ENCODE results near the gene PRR18. TPM values are rescaled to one million over a fixed set of nuclear protein-coding genes. Genes with fewer than 3 reads are reported as not detected.

PRR18 gene
- total and polyA plus RNA-seq, 2 of the 13 experiments (the other 11 are each of a cell fraction or from before 2014, with no cell fraction given) = 0.04 TPM

- H3K9me3 ChIP-seq (ENCODE audit: low read length) = no peaks in the 10 kb centered on the region
- POLR2A ChIA-PET = no interaction called here
- no peak overlapping the region for H3K4me2 ChIP-seq (ENCODE audit: low read depth, low read length)
- no peak overlapping the region for H3K9ac ChIP-seq (ENCODE audit: insufficient read depth, low read depth, low read length)
- H3K4me1 ChIP-seq (ENCODE audit: insufficient read depth, low read length) = no peaks in the 10 kb centered on the region
- TF ChIP-seq, protein P1, sequence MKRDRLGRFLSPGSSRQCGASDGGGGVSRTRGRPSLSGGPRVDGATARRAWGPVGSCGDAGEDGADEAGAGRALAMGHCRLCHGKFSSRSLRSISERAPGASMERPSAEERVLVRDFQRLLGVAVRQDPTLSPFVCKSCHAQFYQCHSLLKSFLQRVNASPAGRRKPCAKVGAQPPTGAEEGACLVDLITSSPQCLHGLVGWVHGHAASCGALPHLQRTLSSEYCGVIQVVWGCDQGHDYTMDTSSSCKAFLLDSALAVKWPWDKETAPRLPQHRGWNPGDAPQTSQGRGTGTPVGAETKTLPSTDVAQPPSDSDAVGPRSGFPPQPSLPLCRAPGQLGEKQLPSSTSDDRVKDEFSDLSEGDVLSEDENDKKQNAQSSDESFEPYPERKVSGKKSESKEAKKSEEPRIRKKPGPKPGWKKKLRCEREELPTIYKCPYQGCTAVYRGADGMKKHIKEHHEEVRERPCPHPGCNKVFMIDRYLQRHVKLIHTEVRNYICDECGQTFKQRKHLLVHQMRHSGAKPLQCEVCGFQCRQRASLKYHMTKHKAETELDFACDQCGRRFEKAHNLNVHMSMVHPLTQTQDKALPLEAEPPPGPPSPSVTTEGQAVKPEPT (CRISPR knock-in tag; IDR thresholded peaks at IDR 0.05; ENCODE audit: low read depth) = no peak
- TF ChIP-seq CEBPB (IDR thresholded peaks at IDR 0.05; ENCODE audit: borderline replicate concordance, low read depth, low read length) = peak; percentile 75; the same call in 1 of the 2 replicates
- TF ChIP-seq MAF1 (CRISPR knock-in tag; IDR thresholded peaks at IDR 0.05; ENCODE audit: borderline replicate concordance) = no peak
- TF ChIP-seq, protein P2, sequence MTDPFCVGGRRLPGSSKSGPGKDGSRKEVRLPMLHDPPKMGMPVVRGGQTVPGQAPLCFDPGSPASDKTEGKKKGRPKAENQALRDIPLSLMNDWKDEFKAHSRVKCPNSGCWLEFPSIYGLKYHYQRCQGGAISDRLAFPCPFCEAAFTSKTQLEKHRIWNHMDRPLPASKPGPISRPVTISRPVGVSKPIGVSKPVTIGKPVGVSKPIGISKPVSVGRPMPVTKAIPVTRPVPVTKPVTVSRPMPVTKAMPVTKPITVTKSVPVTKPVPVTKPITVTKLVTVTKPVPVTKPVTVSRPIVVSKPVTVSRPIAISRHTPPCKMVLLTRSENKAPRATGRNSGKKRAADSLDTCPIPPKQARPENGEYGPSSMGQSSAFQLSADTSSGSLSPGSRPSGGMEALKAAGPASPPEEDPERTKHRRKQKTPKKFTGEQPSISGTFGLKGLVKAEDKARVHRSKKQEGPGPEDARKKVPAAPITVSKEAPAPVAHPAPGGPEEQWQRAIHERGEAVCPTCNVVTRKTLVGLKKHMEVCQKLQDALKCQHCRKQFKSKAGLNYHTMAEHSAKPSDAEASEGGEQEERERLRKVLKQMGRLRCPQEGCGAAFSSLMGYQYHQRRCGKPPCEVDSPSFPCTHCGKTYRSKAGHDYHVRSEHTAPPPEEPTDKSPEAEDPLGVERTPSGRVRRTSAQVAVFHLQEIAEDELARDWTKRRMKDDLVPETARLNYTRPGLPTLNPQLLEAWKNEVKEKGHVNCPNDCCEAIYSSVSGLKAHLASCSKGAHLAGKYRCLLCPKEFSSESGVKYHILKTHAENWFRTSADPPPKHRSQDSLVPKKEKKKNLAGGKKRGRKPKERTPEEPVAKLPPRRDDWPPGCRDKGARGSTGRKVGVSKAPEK (CRISPR knock-in tag; IDR thresholded peaks at IDR 0.05; ENCODE audit: borderline replicate concordance) = no peak
- TF ChIP-seq, protein P3, sequence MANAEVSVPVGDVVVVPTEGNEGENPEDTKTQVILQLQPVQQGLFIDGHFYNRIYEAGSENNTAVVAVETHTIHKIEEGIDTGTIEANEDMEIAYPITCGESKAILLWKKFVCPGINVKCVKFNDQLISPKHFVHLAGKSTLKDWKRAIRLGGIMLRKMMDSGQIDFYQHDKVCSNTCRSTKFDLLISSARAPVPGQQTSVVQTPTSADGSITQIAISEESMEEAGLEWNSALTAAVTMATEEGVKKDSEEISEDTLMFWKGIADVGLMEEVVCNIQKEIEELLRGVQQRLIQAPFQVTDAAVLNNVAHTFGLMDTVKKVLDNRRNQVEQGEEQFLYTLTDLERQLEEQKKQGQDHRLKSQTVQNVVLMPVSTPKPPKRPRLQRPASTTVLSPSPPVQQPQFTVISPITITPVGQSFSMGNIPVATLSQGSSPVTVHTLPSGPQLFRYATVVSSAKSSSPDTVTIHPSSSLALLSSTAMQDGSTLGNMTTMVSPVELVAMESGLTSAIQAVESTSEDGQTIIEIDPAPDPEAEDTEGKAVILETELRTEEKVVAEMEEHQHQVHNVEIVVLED (CRISPR knock-in tag; IDR thresholded peaks at IDR 0.05; ENCODE audit: borderline replicate concordance) = no peak
- no peak for TF ChIP-seq ZC3H4 (CRISPR knock-in tag; IDR thresholded peaks at IDR 0.05; ENCODE audit: borderline replicate concordance)
- no peak for TF ChIP-seq ZNF354B (CRISPR knock-in tag; IDR thresholded peaks at IDR 0.05)
- TF ChIP-seq RERE (CRISPR knock-in tag; IDR thresholded peaks at IDR 0.05; ENCODE audit: low read depth) = no peak
- H2AFZ ChIP-seq (ENCODE audit: low read length) = no peak overlapping the region
- 43% methylated on average over 15 of the region's 15 CpGs for WGBS (ENCODE audit: low lambda C conversion rate)
- CTCF ChIA-PET (ENCODE audit: low intra/inter-chr PET ratio, low total read pairs) = no interaction called here
- H3K27ac ChIP-seq (ENCODE audit: extremely low read length, insufficient read depth, low read length) = no peak overlapping the region
- no peaks in the 10 kb centered on the region for H4K20me1 ChIP-seq (ENCODE audit: insufficient read depth, low read length)
- BruUV-seq (replicated peaks) = no TSS peak
- no peak for FAIRE-seq
- DNase-seq (ENCODE audit: low spot score) = no peak
- intact Hi-C loops (cut with micrococcal nuclease; ENCODE audit: unreplicated experiment) = loop anchor here (10.0 kb wide), 1 partner anchor 195 kb away; no protein-coding TSS in a partner anchor
- no peak overlapping the region for H3K4me3 ChIP-seq (replicated peaks in 1 of 3; ENCODE audit: insufficient read depth in 1 of 3, low read depth in 2 of 3, low read length in 3 of 3)
- no peak for ATAC-seq
- no peaks in the 10 kb centered on the region for H3K36me3 ChIP-seq (replicated peaks in 1 of 2; ENCODE audit: control insufficient read depth in 1 of 2, insufficient read depth in 2 of 2, low read length in 2 of 2)
- H3K79me2 ChIP-seq (ENCODE audit: insufficient read depth, low read length) = no peaks in the 10 kb centered on the region
- peaks cover 10 to 57% of the 10 kb centered on the region in 2 experiments; a peak in 4 of 5 replicates for H3K27me3 ChIP-seq (ENCODE audit: control insufficient read depth in 1 of 2, insufficient read depth in 2 of 2, low read length in 2 of 2)
- in situ Hi-C loops (cut with HindIII; ENCODE audit: extremely low pct_ligation_motif_present, low pct_unique_long_range_greater_than_20kb) = no loop called here
Measured at GRCh38 chr6:166269301-166270039, 38.7 kb downstream of the PRR18 start.

Measured in HepG2 (cell line).